ENCODE data around the gene TMEM97. TPM values are rescaled to one million over a fixed set of nuclear protein-coding genes. Genes with fewer than 3 reads are reported as not detected.

The TMEM97 gene
- total and polyA plus RNA-seq, 2 donors: 3.3 to 17.2 TPM

DNA sequence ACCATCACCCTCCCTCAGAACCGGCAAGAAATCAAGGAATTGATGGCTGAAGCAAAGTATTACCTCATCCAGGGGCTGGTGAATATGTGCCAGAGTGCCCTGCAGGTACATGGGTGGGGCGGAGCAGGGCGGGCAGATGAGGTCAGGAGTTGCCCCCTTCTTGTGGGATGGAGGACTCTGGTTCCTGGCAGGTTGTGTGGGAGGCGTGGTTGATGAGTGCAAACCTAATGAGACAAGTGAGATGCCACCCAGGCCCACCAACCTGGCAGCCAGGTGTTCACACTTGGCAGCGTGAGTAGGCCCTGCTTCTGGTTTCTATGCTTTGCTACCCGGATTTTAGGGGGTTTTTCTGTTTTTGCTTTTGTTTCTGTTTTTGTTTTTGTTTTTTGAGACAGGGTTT is 21.4 kb downstream of the TMEM97 start:
- Histone ChIP-seq H3K36me3 (ENCODE audit: control insufficient read depth in 2 of 2, insufficient read depth in 2 of 2, low read length in 1 of 2) (peaks cover 46 to 57% of the 10 kb centered on the region in 2 donors), H3K4me3 (ENCODE audit: low read length in 2 of 2) (no peak overlapping the region), H3K27ac (ENCODE audit: low read depth in 1 of 2, low read length in 1 of 2) (no peak overlapping the region), H3K27me3 (ENCODE audit: control insufficient read depth in 2 of 2, insufficient read depth in 1 of 2, low read length in 1 of 2) (no peaks in the 10 kb centered on the region), H3K4me1 (ENCODE audit: control insufficient read depth in 2 of 2, insufficient read depth in 2 of 2, low read length in 2 of 2) (peaks cover 23% of the 10 kb centered on the region in 2 donors), H3K9me3 (ENCODE audit: control insufficient read depth in 2 of 2, insufficient read depth in 1 of 2, low read length in 1 of 2) (no peaks in the 10 kb centered on the region)
- no peak for DNase-seq (ENCODE audit: low read depth in 6 of 9, low spot score in 9 of 9)
- WGBS: 97% methylated on average over 6 of the region's 6 CpGs

GRCh38 chr17:28341516-28341915 is 22.5 kb downstream of the TMEM97 start:
- Histone ChIP-seq H3K27ac (ENCODE audit: low read depth in 1 of 2, low read length in 1 of 2) (no peak overlapping the region), H3K36me3 (ENCODE audit: control insufficient read depth in 2 of 2, insufficient read depth in 2 of 2, low read length in 1 of 2) (peaks cover 56 to 68% of the 10 kb centered on the region in 2 donors), H3K4me1 (ENCODE audit: control insufficient read depth in 2 of 2, insufficient read depth in 2 of 2, low read length in 2 of 2) (peaks cover 19 to 22% of the 10 kb centered on the region in 2 donors), H3K4me3 (ENCODE audit: low read length in 2 of 2) (no peak overlapping the region), H3K9me3 (ENCODE audit: control insufficient read depth in 2 of 2, insufficient read depth in 1 of 2, low read length in 1 of 2) (no peaks in the 10 kb centered on the region), H3K27me3 (ENCODE audit: control insufficient read depth in 2 of 2, insufficient read depth in 1 of 2, low read length in 1 of 2) (no peaks in the 10 kb centered on the region)
- DNase-seq (ENCODE audit: low read depth in 6 of 9, low spot score in 9 of 9): no peak
- 98% methylated on average over 11 of the region's 11 CpGs for WGBS

DNA sequence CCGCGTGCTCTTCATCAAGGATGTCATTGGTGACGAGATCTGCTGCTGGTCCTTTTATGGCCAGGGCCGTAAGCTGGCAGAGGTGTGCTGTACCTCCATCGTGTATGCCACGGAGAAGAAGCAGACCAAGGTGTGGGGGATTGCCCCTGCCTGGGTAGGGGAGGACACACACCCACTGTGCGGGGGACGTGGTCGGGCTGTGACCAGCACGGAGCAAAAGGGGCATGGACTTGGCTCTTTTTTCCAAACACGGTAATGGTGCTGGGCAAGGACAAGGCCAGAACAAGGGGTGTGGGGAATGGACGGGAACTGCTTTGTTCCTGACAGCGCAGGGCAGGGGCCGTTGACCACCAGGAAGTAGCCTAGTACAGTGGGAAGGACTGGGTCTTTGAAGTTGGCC is 23.3 kb downstream of the TMEM97 start:
- Histone ChIP-seq H3K36me3 (ENCODE audit: control insufficient read depth in 2 of 2, insufficient read depth in 2 of 2, low read length in 1 of 2) (peaks cover 63 to 76% of the 10 kb centered on the region in 2 donors), H3K9me3 (ENCODE audit: control insufficient read depth in 2 of 2, insufficient read depth in 1 of 2, low read length in 1 of 2) (no peaks in the 10 kb centered on the region), H3K27ac (ENCODE audit: low read depth in 1 of 2, low read length in 1 of 2) (no peak overlapping the region), H3K4me3 (ENCODE audit: low read length in 2 of 2) (no peak overlapping the region), H3K27me3 (ENCODE audit: control insufficient read depth in 2 of 2, insufficient read depth in 1 of 2, low read length in 1 of 2) (no peaks in the 10 kb centered on the region), H3K4me1 (ENCODE audit: control insufficient read depth in 2 of 2, insufficient read depth in 2 of 2, low read length in 2 of 2) (peaks cover 15 to 16% of the 10 kb centered on the region in 2 donors)
- no peak for DNase-seq (ENCODE audit: low read depth in 6 of 9, low spot score in 9 of 9)
- WGBS: 99% methylated on average over 14 of the region's 14 CpGs

GRCh38 chr17:28343491-28343932 is 24.5 kb downstream of the TMEM97 start:
- 62% methylated on average over 10 of the region's 10 CpGs for WGBS
- no peaks in the 10 kb centered on the region for H3K27me3 ChIP-seq (ENCODE audit: control insufficient read depth in 2 of 2, insufficient read depth in 1 of 2, low read length in 1 of 2)
- DNase-seq (ENCODE audit: low read depth in 6 of 9, low spot score in 9 of 9): peak in 3 of 9 donors; percentile 30 to 65 (median 43)
- peak overlapping the region; percentile 38 to 65 for H3K27ac ChIP-seq (ENCODE audit: low read depth in 1 of 2, low read length in 1 of 2)
- H3K4me3 ChIP-seq (ENCODE audit: low read length in 2 of 2): no peak overlapping the region
- H3K36me3 ChIP-seq (ENCODE audit: control insufficient read depth in 2 of 2, insufficient read depth in 2 of 2, low read length in 1 of 2): peaks cover 72 to 88% of the 10 kb centered on the region in 2 donors
- peaks cover 15 to 16% of the 10 kb centered on the region in 2 donors for H3K4me1 ChIP-seq (ENCODE audit: control insufficient read depth in 2 of 2, insufficient read depth in 2 of 2, low read length in 2 of 2)
- no peaks in the 10 kb centered on the region for H3K9me3 ChIP-seq (ENCODE audit: control insufficient read depth in 2 of 2, insufficient read depth in 1 of 2, low read length in 1 of 2)

- DNase-seq (ENCODE audit: low read depth in 6 of 9, low spot score in 9 of 9): no peak
- peaks cover 77 to 93% of the 10 kb centered on the region in 2 donors for H3K36me3 ChIP-seq (ENCODE audit: control insufficient read depth in 2 of 2, insufficient read depth in 2 of 2, low read length in 1 of 2)
- H3K4me3 ChIP-seq (ENCODE audit: low read length in 2 of 2): no peak overlapping the region
- peaks cover 15 to 16% of the 10 kb centered on the region in 2 donors for H3K4me1 ChIP-seq (ENCODE audit: control insufficient read depth in 2 of 2, insufficient read depth in 2 of 2, low read length in 2 of 2)
- peak overlapping the region in 1 of 2 donors; percentile 65 for H3K27ac ChIP-seq (ENCODE audit: low read depth in 1 of 2, low read length in 1 of 2)
- WGBS: 98% methylated on average over 9 of the region's 9 CpGs
- no peaks in the 10 kb centered on the region for H3K9me3 ChIP-seq (ENCODE audit: control insufficient read depth in 2 of 2, insufficient read depth in 1 of 2, low read length in 1 of 2)
- H3K27me3 ChIP-seq (ENCODE audit: control insufficient read depth in 2 of 2, insufficient read depth in 1 of 2, low read length in 1 of 2): no peaks in the 10 kb centered on the region
Measured at GRCh38 chr17:28344011-28344410, 25.0 kb downstream of the TMEM97 start.

DNA sequence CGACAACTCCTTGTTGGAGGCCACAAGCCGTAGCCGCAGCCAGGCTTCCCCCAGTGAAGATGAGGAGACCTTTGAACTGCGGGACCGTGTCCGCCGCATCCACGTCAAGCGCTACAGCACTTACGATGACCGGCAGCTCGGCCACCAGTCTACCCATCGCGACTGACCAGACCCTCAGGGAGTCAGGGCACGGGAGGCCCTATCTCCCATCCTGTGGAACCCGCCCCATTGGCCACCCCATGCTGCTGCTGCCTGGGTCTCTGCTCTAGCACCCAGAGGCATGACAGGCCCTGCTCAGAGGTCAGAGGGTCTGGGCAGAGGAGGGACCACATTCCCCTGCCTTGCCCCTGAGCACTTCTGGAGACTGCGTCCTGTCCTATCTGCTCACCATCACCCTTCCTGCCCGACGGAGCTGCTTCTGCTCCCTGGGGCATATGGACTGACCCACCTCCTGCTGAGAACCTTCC is 25.5 kb downstream of the TMEM97 start:
- WGBS: 95% methylated on average over 19 of the region's 19 CpGs
- no peaks in the 10 kb centered on the region for H3K9me3 ChIP-seq (ENCODE audit: control insufficient read depth in 2 of 2, insufficient read depth in 1 of 2, low read length in 1 of 2)
- peak overlapping the region in 1 of 2 donors; percentile 62 for H3K27ac ChIP-seq (ENCODE audit: low read depth in 1 of 2, low read length in 1 of 2)
- H3K27me3 ChIP-seq (ENCODE audit: control insufficient read depth in 2 of 2, insufficient read depth in 1 of 2, low read length in 1 of 2): no peaks in the 10 kb centered on the region
- peaks cover 15 to 16% of the 10 kb centered on the region in 2 donors for H3K4me1 ChIP-seq (ENCODE audit: control insufficient read depth in 2 of 2, insufficient read depth in 2 of 2, low read length in 2 of 2)
- no peak for DNase-seq (ENCODE audit: low read depth in 6 of 9, low spot score in 9 of 9)
- no peak overlapping the region for H3K4me3 ChIP-seq (ENCODE audit: low read length in 2 of 2)
- H3K36me3 ChIP-seq (ENCODE audit: control insufficient read depth in 2 of 2, insufficient read depth in 2 of 2, low read length in 1 of 2): peaks cover 81 to 95% of the 10 kb centered on the region in 2 donors

GRCh38 chr17:28345419-28346198 is 26.6 kb downstream of the TMEM97 start:
- Histone ChIP-seq H3K4me3 (ENCODE audit: low read length in 2 of 2) (no peak overlapping the region), H3K27ac (ENCODE audit: low read depth in 1 of 2, low read length in 1 of 2) (peak overlapping the region in 1 of 2 donors; percentile 64), H3K9me3 (ENCODE audit: control insufficient read depth in 2 of 2, insufficient read depth in 1 of 2, low read length in 1 of 2) (no peaks in the 10 kb centered on the region), H3K4me1 (ENCODE audit: control insufficient read depth in 2 of 2, insufficient read depth in 2 of 2, low read length in 2 of 2) (peaks cover 15 to 16% of the 10 kb centered on the region in 2 donors), H3K27me3 (ENCODE audit: control insufficient read depth in 2 of 2, insufficient read depth in 1 of 2, low read length in 1 of 2) (no peaks in the 10 kb centered on the region), H3K36me3 (ENCODE audit: control insufficient read depth in 2 of 2, insufficient read depth in 2 of 2, low read length in 1 of 2) (peaks cover 84 to 97% of the 10 kb centered on the region in 2 donors)
- 95% methylated on average over 13 of the region's 13 CpGs for WGBS
- DNase-seq (ENCODE audit: low read depth in 6 of 9, low spot score in 9 of 9): no peak

- Histone ChIP-seq H3K9me3 (ENCODE audit: control insufficient read depth in 2 of 2, insufficient read depth in 1 of 2, low read length in 1 of 2) (no peaks in the 10 kb centered on the region), H3K36me3 (ENCODE audit: control insufficient read depth in 2 of 2, insufficient read depth in 2 of 2, low read length in 1 of 2) (peaks cover 85 to 98% of the 10 kb centered on the region in 2 donors), H3K27me3 (ENCODE audit: control insufficient read depth in 2 of 2, insufficient read depth in 1 of 2, low read length in 1 of 2) (no peaks in the 10 kb centered on the region), H3K4me1 (ENCODE audit: control insufficient read depth in 2 of 2, insufficient read depth in 2 of 2, low read length in 2 of 2) (peaks cover 15 to 16% of the 10 kb centered on the region in 2 donors), H3K27ac (ENCODE audit: low read depth in 1 of 2, low read length in 1 of 2) (no peak overlapping the region), H3K4me3 (ENCODE audit: low read length in 2 of 2) (no peak overlapping the region)
- WGBS: over 99% methylated on average over 2 of the region's 2 CpGs
- no peak for DNase-seq (ENCODE audit: low read depth in 6 of 9, low spot score in 9 of 9)
Measured at GRCh38 chr17:28346199-28346580, 27.2 kb downstream of the TMEM97 start.

GRCh38 chr17:28346746-28347246 is 27.8 kb downstream of the TMEM97 start:
- DNase-seq (ENCODE audit: low read depth in 6 of 9, low spot score in 9 of 9): no peak
- Histone ChIP-seq H3K9me3 (ENCODE audit: control insufficient read depth in 2 of 2, insufficient read depth in 1 of 2, low read length in 1 of 2) (no peaks in the 10 kb centered on the region), H3K27me3 (ENCODE audit: control insufficient read depth in 2 of 2, insufficient read depth in 1 of 2, low read length in 1 of 2) (no peaks in the 10 kb centered on the region), H3K4me3 (ENCODE audit: low read length in 2 of 2) (no peak overlapping the region), H3K36me3 (ENCODE audit: control insufficient read depth in 2 of 2, insufficient read depth in 2 of 2, low read length in 1 of 2) (peaks cover 85 to 98% of the 10 kb centered on the region in 2 donors), H3K4me1 (ENCODE audit: control insufficient read depth in 2 of 2, insufficient read depth in 2 of 2, low read length in 2 of 2) (peaks cover 15 to 16% of the 10 kb centered on the region in 2 donors), H3K27ac (ENCODE audit: low read depth in 1 of 2, low read length in 1 of 2) (no peak overlapping the region)
- 94% methylated on average over 7 of the region's 7 CpGs for WGBS

Data from thymus (tissue), 11 donors.